B cell (primary cell): Measurements from ENCODE around the gene FAM237A. TPM values are rescaled to one million over a fixed set of nuclear protein-coding genes. Genes with fewer than 3 reads are reported as not detected.

ENCODE experiments used
- ATAC-seq: fragments of 200-7000 bp; cut with Tn5 transposase; one replicate; pipeline ENCODE4 v1.10.0; 2021; ENCODE audit warnings: low read depth, mild to moderate bottlenecking, moderate number of reproducible peaks, moderate library complexity
- CTCF ChIA-PET: fragments of 350-600 bp; sonication (Branson Sonifier 250); formaldehyde crosslinking; loops from one replicate; lab custom pipeline; 2021; ENCODE audit warnings: antibody characterized with exemption, inconsistent platforms; lab: Charles Lee
- POLR2A ChIA-PET: fragments of 350-600 bp; sonication (Branson Sonifier 250); formaldehyde crosslinking; loops from one replicate; lab custom pipeline; 2021; ENCODE audit warnings: antibody characterized with exemption; lab: Charles Lee
- DNase-seq: peaks from one replicate; pipeline ENCODE4 v3.0.0; 2013
- H2AFZ ChIP-seq: 2 replicates; pipeline ENCODE4 v1.6.1; 2012; ENCODE audit warnings: mild to moderate bottlenecking, low read depth, low read length; ENCODE audit not compliant: insufficient read depth, poor library complexity, severe bottlenecking
- H3K27ac ChIP-seq, 2 donors: 1 replicate in 1 of 2; 2 replicates in 1 of 2; pipeline ENCODE4 v1.5.1; 2012 to 2013; ENCODE audit warnings: low read length in 2 of 2, mild to moderate bottlenecking in 2 of 2, moderate library complexity in 1 of 2
- H3K27me3 ChIP-seq, 4 experiments: fragments of 200-600 bp in 1 of 4; sonication (generic) in 1 of 4; replicated peaks in 1 of 4; 1 replicate in 2 of 4; 2 replicates in 2 of 4; pipeline versions ENCODE4 v1.6.1 to v1.7.0; 2013 to 2016; ENCODE audit warnings: low read length in 3 of 4, mild to moderate bottlenecking in 2 of 4, mixed read lengths in 1 of 4, moderate library complexity in 1 of 4; ENCODE audit not compliant: insufficient read depth in 4 of 4, control insufficient read depth in 3 of 4; ENCODE audit errors: control extremely low read depth in 1 of 4
- H3K36me3 ChIP-seq, 2 experiments: replicated peaks in 1 of 2; 1 replicate in 1 of 2; 2 replicates in 1 of 2; pipeline versions ENCODE4 v1.6.1 to v1.7.1; 2013; ENCODE audit warnings: low read length in 1 of 2; ENCODE audit not compliant: insufficient read depth in 2 of 2, control insufficient read depth in 1 of 2; ENCODE audit errors: control extremely low read depth in 1 of 2, extremely low read depth in 1 of 2
- H3K4me1 ChIP-seq, 2 donors: fragments of 200-600 bp in 1 of 2; sonication (generic) in 1 of 2; 1 replicate in 1 of 2; 2 replicates in 1 of 2; pipeline versions ENCODE4 v1.5.1 to v1.6.1; 2013 to 2017; ENCODE audit warnings: low read length in 2 of 2; ENCODE audit not compliant: control insufficient read depth in 2 of 2, insufficient read depth in 2 of 2
- H3K4me2 ChIP-seq: replicated peaks from 2 replicates; pipeline ENCODE3; 2012; ENCODE audit warnings: mild to moderate bottlenecking, low read depth, low read length; ENCODE audit not compliant: poor library complexity, severe bottlenecking
- H3K4me3 ChIP-seq, 5 experiments: fragments of 200-600 bp in 1 of 5; sonication (generic) in 1 of 5; 1 replicate in 3 of 5; 2 replicates in 2 of 5; pipeline versions ENCODE4 v1.5.1 to v1.7.0; 2011 to 2016; ENCODE audit warnings: low read length in 4 of 5, mild to moderate bottlenecking in 4 of 5, low read depth in 2 of 5, control low read depth in 1 of 5, moderate library complexity in 1 of 5; ENCODE audit not compliant: insufficient read depth in 1 of 5; ENCODE audit errors: control extremely low read depth in 1 of 5, extremely low read depth in 1 of 5
- H3K79me2 ChIP-seq: fragments of 200-600 bp; sonication (generic); one replicate; pipeline ENCODE4 v1.6.0; 2016; ENCODE audit warnings: low read length; ENCODE audit not compliant: control insufficient read depth, insufficient read depth
- H3K9ac ChIP-seq: fragments of 200-600 bp; sonication (generic); 2 replicates; pipeline ENCODE4 v1.6.1; 2017; ENCODE audit warnings: mild to moderate bottlenecking, low read length, moderate library complexity
- H3K9me3 ChIP-seq, 3 donors: one replicate each; pipeline versions ENCODE4 v1.6.1 to v1.7.1; 2013; ENCODE audit warnings: low read length in 2 of 3; ENCODE audit not compliant: control insufficient read depth in 2 of 3, insufficient read depth in 1 of 3; ENCODE audit errors: control extremely low read depth in 1 of 3
- H4K20me1 ChIP-seq: 2 replicates; pipeline ENCODE4 v1.6.0; 2012; ENCODE audit warnings: mild to moderate bottlenecking, low read length; ENCODE audit not compliant: insufficient read depth, control insufficient read depth, poor library complexity, severe bottlenecking
- H3K27ac Mint-ChIP-seq: one replicate; pipeline ENCODE4 v1.8.0; 2021; ENCODE audit warnings: mixed read lengths
- H3K27me3 Mint-ChIP-seq: one replicate; pipeline ENCODE4 v1.8.0; 2021; ENCODE audit warnings: mixed read lengths
- H3K4me1 Mint-ChIP-seq: one replicate; pipeline ENCODE4 v1.8.0; 2021; ENCODE audit warnings: mixed read lengths
- H3K4me3 Mint-ChIP-seq: one replicate; pipeline ENCODE4 v1.8.0; 2021; ENCODE audit warnings: mixed read lengths
- H3K9me3 Mint-ChIP-seq: one replicate; pipeline ENCODE4 v1.8.0; 2022; ENCODE audit warnings: mixed read lengths; ENCODE audit not compliant: insufficient read depth
- CTCF ChIP-seq: fragments of 200-600 bp; IDR thresholded peaks from one replicate; pipeline ENCODE4 v1.8.0; 2022; ENCODE audit warnings: antibody characterized with exemption, mild to moderate bottlenecking
- EZH2 ChIP-seq: IDR thresholded peaks from 2 replicates; pipeline ENCODE4 v1.6.1; 2012; ENCODE audit warnings: borderline replicate concordance, low read depth, mild to moderate bottlenecking, moderate library complexity, low read length; ENCODE audit not compliant: insufficient read depth, poor library complexity, severe bottlenecking
- WGBS: methylation state at CpG from one replicate; pipeline ENCODE4 v1.1.5; 2013; ENCODE audit warnings: missing lambda C conversion rate; ENCODE audit not compliant: insufficient coverage; 5-methylcytosine and 5-hydroxymethylcytosine counted together
- intact Hi-C: fragments of 100-400 bp; cut with micrococcal nuclease; formaldehyde crosslinking; loops from one replicate; pipeline ENCODE4 v1.10.0; 2022
- polyA plus RNA-seq: library from polyadenylated mRNA; depleted of rRNA; stranded (reverse); fragments of >200 nt; gene quantifications from 2 replicates; pipeline ENCODE4 v1.2.3, GENCODE V29; 2012
- total RNA-seq, 2 donors: library from RNA; stranded (reverse); fragments of 120-200 nt in 1 of 2; gene quantifications; 1 replicate in 1 of 2; 2 replicates in 1 of 2; pipeline versions ENCODE4 v1.2.3 to v1.2.4, GENCODE V29; 2013 to 2022

FAM237A gene
- total and polyA plus RNA-seq, 2 donors (not counting 1 experiment from before 2014, with no cell fraction given), result not detected

GRCh38 chr2:206619011-206619410 is 23.3 kb upstream of the FAM237A start:
- no peak for DNase-seq
- H3K4me2 ChIP-seq, result no peak overlapping the region
- no peak for TF ChIP-seq CTCF
- no peak for TF ChIP-seq EZH2
- intact Hi-C loops, result no loop called here
- no peaks in the 10 kb centered on the region for H3K79me2 ChIP-seq
- H3K27me3 ChIP-seq, result no peaks in the 10 kb centered on the region
- no peaks in the 10 kb centered on the region for H3K9me3 ChIP-seq
- no peaks in the 10 kb centered on the region for H4K20me1 ChIP-seq
- Mint-ChIP-seq H3K9me3 (no peaks in the 10 kb centered on the region), H3K27me3 (no peaks in the 10 kb centered on the region), H3K4me3 (no peak overlapping the region), H3K27ac (no peak overlapping the region), H3K4me1 (no peaks in the 10 kb centered on the region)
- no peak for ATAC-seq
- H2AFZ ChIP-seq, result no peak overlapping the region
- no peak overlapping the region for H3K4me3 ChIP-seq
- H3K36me3 ChIP-seq, result no peaks in the 10 kb centered on the region
- no peak overlapping the region for H3K9ac ChIP-seq
- CTCF ChIA-PET, result no interaction called here
- no peaks in the 10 kb centered on the region for H3K4me1 ChIP-seq
- no CpG with 5 or more reads among the region's 3 CpGs for WGBS
- POLR2A ChIA-PET, result no interaction called here
- H3K27ac ChIP-seq, result no peak overlapping the region

- Mint-ChIP-seq H3K4me3 (no peak overlapping the region), H3K4me1 (no peaks in the 10 kb centered on the region), H3K9me3 (no peaks in the 10 kb centered on the region), H3K27me3 (peaks cover 19% of the 10 kb centered on the region), H3K27ac (no peak overlapping the region)
- Histone ChIP-seq H3K27ac (no peak overlapping the region), H3K36me3 (no peaks in the 10 kb centered on the region), H3K4me2 (no peak overlapping the region), H4K20me1 (no peaks in the 10 kb centered on the region), H3K4me3 (no peak overlapping the region), H3K4me1 (no peaks in the 10 kb centered on the region), H3K9ac (no peak overlapping the region), H3K79me2 (no peaks in the 10 kb centered on the region), H3K9me3 (no peaks in the 10 kb centered on the region), H2AFZ (no peak overlapping the region), H3K27me3 (no peaks in the 10 kb centered on the region)
- CTCF ChIA-PET, result no interaction called here
- DNase-seq (no peak), ATAC-seq (no peak)
- POLR2A ChIA-PET, result no interaction called here
- intact Hi-C loops, result no loop called here
- no peak for TF ChIP-seq CTCF
- TF ChIP-seq EZH2, result no peak
- WGBS, result 68% methylated on average over 2 of the region's 2 CpGs
These were observed 16.2 kb upstream of the FAM237A start for GRCh38 chr2:206626108-206626507.
